Activated T-helper 2 cell treated with anti-CD3 and anti-CD28 coated beads, Interferon-gamma antibody, Interleukin-2, Interleukin-4, amounts not matched to agents 10 μg/mL and 5 μg/mL and 100 μg/mL, durations not matched to agents 14 hours and 24 hours and 36 hours (primary cell): ENCODE results near the gene KRT6A. TPM values are rescaled to one million over a fixed set of nuclear protein-coding genes. Genes with fewer than 3 reads are reported as not detected.

Experiments
- DNase-seq: peaks from one replicate; pipeline ENCODE4 v3.0.0; 2021; ENCODE audit warnings: low spot score
- H3K27ac Mint-ChIP-seq: one replicate; pipeline ENCODE4 v1.8.0; 2021; ENCODE audit warnings: mixed read lengths
- H3K27me3 Mint-ChIP-seq: one replicate; pipeline ENCODE4 v1.8.0; 2021; ENCODE audit warnings: low read depth, mixed read lengths
- H3K36me3 Mint-ChIP-seq: one replicate; pipeline ENCODE4 v1.8.0; 2021; ENCODE audit warnings: low read depth, mixed read lengths
- H3K4me1 Mint-ChIP-seq: one replicate; pipeline ENCODE4 v1.8.0; 2021; ENCODE audit warnings: low read depth, mixed read lengths
- H3K4me3 Mint-ChIP-seq: one replicate; pipeline ENCODE4 v1.8.0; 2021; ENCODE audit warnings: low read depth, mild to moderate bottlenecking, moderate library complexity, mixed read lengths
- H3K9me3 Mint-ChIP-seq: one replicate; pipeline ENCODE4 v1.8.0; 2021; ENCODE audit warnings: mixed read lengths
- intact Hi-C: fragments of 100-400 bp; cut with micrococcal nuclease; formaldehyde crosslinking; loops from one replicate; pipeline ENCODE4 v1.15.1; 2023
- total RNA-seq: library from RNA; stranded (reverse); gene quantifications from 2 replicates; pipeline ENCODE4 v1.2.3, GENCODE V29; 2022

The KRT6A gene
- total RNA-seq, result not detected in 2 replicates

DNA sequence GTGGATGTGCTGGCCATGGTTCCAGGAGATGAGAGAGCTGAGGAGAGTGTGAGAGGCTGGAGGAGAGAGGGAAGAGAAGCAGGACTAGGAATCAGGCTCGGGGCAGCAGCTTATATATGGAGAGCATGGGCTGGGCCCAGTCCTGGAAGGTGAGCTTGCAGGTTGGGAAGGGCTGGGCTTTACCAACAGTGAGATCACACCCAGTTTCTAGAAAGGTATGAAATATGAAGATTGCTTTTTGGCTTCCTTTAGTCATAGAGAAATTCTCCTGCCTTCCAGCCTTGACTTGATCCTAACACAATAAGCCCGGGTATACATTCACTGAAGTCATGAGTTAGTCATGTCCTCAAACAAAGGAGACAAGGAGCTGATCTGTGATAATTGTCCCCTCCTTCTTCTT lies at the start of gene KRT6A:
TSS of gene KRT6A (minus strand) at position 86 of the 400 bp plus-strand sequence. CDS start at position 17, 69 bp downstream.
- H3K9me3 Mint-ChIP-seq, result no peaks in the 10 kb centered on the region

GRCh38 chr12:52542157-52542556 lies 49.1 kb upstream of the KRT6A start:
- intact Hi-C loops, result no loop called here
- DNase-seq, result no peak
- H3K4me3 Mint-ChIP-seq, result no peak overlapping the region
- H3K4me1 Mint-ChIP-seq, result peaks cover 10% of the 10 kb centered on the region
- H3K36me3 Mint-ChIP-seq, result no peaks in the 10 kb centered on the region
- H3K27me3 Mint-ChIP-seq, result peaks cover 4% of the 10 kb centered on the region
- no peaks in the 10 kb centered on the region for H3K9me3 Mint-ChIP-seq
- no peak overlapping the region for H3K27ac Mint-ChIP-seq

More for the DNA sequence above, at the start of gene KRT6A:
- no peak for DNase-seq
- Mint-ChIP-seq H3K36me3 (no peaks in the 10 kb centered on the region), H3K4me3 (no peak within 1 kb of the TSS), H3K27ac (no peak within 1 kb of the TSS), H3K27me3 (peaks cover 7% of the 10 kb centered on the region), H3K4me1 (no peaks in the 10 kb centered on the region)
- intact Hi-C loops, result no loop called here

- no peak overlapping the region for H3K27ac Mint-ChIP-seq
- intact Hi-C loops, result no loop called here
Observed at GRCh38 chr12:52541709-52542108, 48.7 kb upstream of the KRT6A start.

DNA sequence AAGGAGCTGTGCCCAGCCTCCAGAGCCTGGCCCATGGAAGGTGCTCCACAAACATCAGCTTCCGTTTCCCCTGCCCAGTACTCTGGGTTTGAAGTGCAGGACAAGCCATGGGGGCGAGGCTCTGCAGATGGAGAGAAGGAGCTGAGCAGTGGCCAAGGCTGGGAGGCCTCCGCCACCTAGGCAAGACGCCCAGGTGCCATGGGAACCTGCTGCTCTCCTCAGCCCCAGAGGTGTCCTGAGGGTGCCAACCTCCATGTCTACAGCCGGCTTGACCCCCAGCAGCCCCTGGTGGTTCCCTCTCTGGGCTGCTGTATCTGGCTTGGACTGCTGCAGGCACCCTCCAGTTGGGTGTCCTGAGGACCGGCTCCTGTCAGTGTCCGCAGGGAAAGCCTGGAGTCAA lies 47.5 kb upstream of the KRT6A start:
- Mint-ChIP-seq H3K27ac (no peak overlapping the region), H3K9me3 (no peaks in the 10 kb centered on the region), H3K4me1 (peaks cover 10% of the 10 kb centered on the region), H3K27me3 (peaks cover 4% of the 10 kb centered on the region), H3K4me3 (no peak overlapping the region), H3K36me3 (no peaks in the 10 kb centered on the region)
- intact Hi-C loops, result no loop called here
- DNase-seq, result no peak

More at GRCh38 chr12:52541709-52542108, 48.7 kb upstream of the KRT6A start:
- H3K27me3 Mint-ChIP-seq, result peaks cover 4% of the 10 kb centered on the region
- H3K4me1 Mint-ChIP-seq, result peaks cover 10% of the 10 kb centered on the region
- no peak for DNase-seq
- H3K36me3 Mint-ChIP-seq, result no peaks in the 10 kb centered on the region
- no peak overlapping the region for H3K4me3 Mint-ChIP-seq
- no peaks in the 10 kb centered on the region for H3K9me3 Mint-ChIP-seq

DNA sequence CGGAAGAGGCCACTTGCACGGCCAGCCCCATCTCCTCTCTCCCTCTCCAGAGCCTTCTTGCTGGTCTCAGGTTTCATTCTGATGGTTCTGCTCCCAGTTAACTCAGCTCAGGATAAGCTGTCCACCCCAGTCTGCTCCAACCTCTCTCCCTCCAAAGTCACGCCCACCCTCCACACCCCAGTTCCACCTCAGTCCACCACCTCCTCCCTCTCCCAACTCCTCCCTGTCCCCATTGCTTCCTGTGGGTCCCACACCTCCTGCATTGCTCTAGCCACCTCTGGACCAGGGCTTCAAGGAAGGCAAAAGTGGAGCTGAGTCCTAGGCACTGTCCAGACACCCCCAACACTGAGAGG lies 46.7 kb upstream of the KRT6A start:
- no peaks in the 10 kb centered on the region for H3K36me3 Mint-ChIP-seq
- no peak overlapping the region for H3K4me3 Mint-ChIP-seq
- H3K27me3 Mint-ChIP-seq, result peaks cover 4% of the 10 kb centered on the region
- intact Hi-C loops, result no loop called here
- H3K27ac Mint-ChIP-seq, result no peak overlapping the region
- no peak for DNase-seq
- peaks cover 10% of the 10 kb centered on the region for H3K4me1 Mint-ChIP-seq
- no peaks in the 10 kb centered on the region for H3K9me3 Mint-ChIP-seq

GRCh38 chr12:52539083-52539820 lies 46.2 kb upstream of the KRT6A start:
- Mint-ChIP-seq H3K27ac (no peak overlapping the region), H3K36me3 (no peaks in the 10 kb centered on the region), H3K4me1 (peaks cover 10% of the 10 kb centered on the region), H3K4me3 (no peak overlapping the region), H3K9me3 (no peaks in the 10 kb centered on the region), H3K27me3 (peaks cover 4% of the 10 kb centered on the region)
- no peak for DNase-seq
- intact Hi-C loops, result no loop called here

GRCh38 chr12:52537101-52537500 lies 44.0 kb upstream of the KRT6A start:
- Mint-ChIP-seq H3K4me1 (no peaks in the 10 kb centered on the region), H3K4me3 (no peak overlapping the region), H3K27me3 (peaks cover 4% of the 10 kb centered on the region), H3K36me3 (no peaks in the 10 kb centered on the region), H3K9me3 (no peaks in the 10 kb centered on the region), H3K27ac (no peak overlapping the region)
- intact Hi-C loops, result no loop called here
- no peak for DNase-seq

DNA sequence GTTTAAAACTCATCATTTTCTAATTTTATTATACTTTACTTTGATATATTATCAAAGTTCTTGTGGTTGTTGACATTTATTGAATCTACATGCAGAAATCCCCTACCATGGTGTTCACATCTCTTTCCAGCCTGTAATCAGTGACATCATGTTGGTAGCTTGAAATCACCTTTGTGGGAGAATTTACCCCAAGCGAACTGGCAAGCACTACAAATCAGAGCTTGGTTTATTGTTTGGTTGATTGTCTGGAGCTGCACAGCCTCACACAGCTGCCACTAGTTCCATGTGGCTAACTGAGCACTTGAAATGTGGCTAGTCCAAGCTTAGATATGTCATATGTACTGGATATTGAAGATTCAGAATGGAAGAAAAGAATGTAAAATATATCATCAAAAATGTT lies 42.5 kb upstream of the KRT6A start:
- H3K4me3 Mint-ChIP-seq, result no peak overlapping the region
- no peaks in the 10 kb centered on the region for H3K9me3 Mint-ChIP-seq
- no peak for DNase-seq
- H3K27ac Mint-ChIP-seq, result no peak overlapping the region
- intact Hi-C loops, result no loop called here
- peaks cover 4% of the 10 kb centered on the region for H3K27me3 Mint-ChIP-seq
- H3K4me1 Mint-ChIP-seq, result no peaks in the 10 kb centered on the region
- H3K36me3 Mint-ChIP-seq, result no peaks in the 10 kb centered on the region

DNA sequence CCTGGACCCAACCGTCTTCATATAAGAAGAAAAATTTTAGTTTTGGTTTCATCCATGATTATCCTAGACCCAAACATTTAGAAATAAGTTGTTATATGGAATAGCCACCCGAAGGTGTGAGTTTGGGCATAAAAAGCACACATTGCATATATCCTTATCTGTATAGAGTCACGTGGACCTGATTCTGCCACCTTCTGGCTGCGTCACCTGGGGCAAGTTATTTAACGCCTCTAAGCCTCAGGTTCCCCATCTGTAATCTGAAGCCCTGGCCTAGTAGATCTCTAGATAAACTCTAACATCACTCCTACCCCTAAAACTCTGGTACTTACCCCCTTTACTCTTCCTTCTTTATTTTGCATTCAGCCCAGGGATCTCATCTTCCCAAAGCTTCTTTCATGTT lies 41.4 kb upstream of the KRT6A start:
- intact Hi-C loops, result no loop called here
- Mint-ChIP-seq H3K27me3 (peaks cover 4% of the 10 kb centered on the region), H3K27ac (no peak overlapping the region), H3K4me3 (no peak overlapping the region), H3K9me3 (no peaks in the 10 kb centered on the region), H3K36me3 (no peaks in the 10 kb centered on the region), H3K4me1 (no peaks in the 10 kb centered on the region)
- DNase-seq, result no peak

GRCh38 chr12:52533686-52534470 lies 40.8 kb upstream of the KRT6A start:
- Mint-ChIP-seq H3K27ac (no peak overlapping the region), H3K4me1 (no peaks in the 10 kb centered on the region), H3K27me3 (peaks cover 4% of the 10 kb centered on the region), H3K4me3 (no peak overlapping the region), H3K36me3 (no peaks in the 10 kb centered on the region), H3K9me3 (no peaks in the 10 kb centered on the region)
- DNase-seq, result no peak
- intact Hi-C loops, result no loop called here

- DNase-seq, result no peak
- Mint-ChIP-seq H3K9me3 (no peaks in the 10 kb centered on the region), H3K27ac (no peak overlapping the region), H3K4me3 (no peak overlapping the region), H3K4me1 (no peaks in the 10 kb centered on the region), H3K27me3 (no peaks in the 10 kb centered on the region), H3K36me3 (no peaks in the 10 kb centered on the region)
- intact Hi-C loops, result no loop called here
Observed at GRCh38 chr12:52532636-52533035, 39.6 kb upstream of the KRT6A start.

DNA sequence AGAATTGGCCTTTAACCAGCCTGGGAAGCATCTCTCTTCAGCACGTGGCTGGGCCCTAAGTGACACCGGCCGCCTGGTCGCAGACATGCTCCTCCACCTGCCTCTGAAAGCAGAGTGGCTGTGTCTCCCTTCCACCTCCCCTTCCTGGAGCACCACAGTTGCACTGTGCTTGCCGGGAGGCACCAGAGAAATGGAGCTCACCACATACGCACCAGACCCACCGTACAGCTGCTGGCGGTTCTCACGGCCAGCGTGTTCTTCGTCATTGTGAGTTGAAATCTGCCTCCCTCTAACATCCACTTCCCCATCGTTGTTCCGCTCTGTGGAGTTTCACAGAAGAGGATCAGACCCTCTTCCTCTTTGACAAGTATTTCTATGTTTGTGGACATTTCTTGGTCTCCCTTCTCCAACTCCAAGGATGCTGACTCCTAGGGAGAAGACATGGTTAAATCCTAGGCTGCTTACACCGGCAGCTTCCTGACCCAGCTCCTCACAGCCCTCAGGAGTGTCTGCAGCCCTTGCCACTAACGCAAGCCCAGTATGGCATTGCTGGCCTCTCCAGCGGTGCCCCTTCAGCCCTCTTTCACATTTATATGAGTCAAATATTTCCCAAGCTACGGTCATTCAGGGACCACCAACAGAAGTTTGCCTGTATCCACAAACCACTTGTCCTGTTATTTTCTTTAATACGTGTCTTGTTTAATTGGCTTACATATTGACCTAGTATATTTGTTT lies 38.7 kb upstream of the KRT6A start:
- no peak for DNase-seq
- Mint-ChIP-seq H3K9me3 (no peaks in the 10 kb centered on the region), H3K27ac (no peak overlapping the region), H3K36me3 (no peaks in the 10 kb centered on the region), H3K4me3 (no peak overlapping the region), H3K27me3 (no peaks in the 10 kb centered on the region), H3K4me1 (peaks cover 4% of the 10 kb centered on the region)
- intact Hi-C loops, result no loop called here

GRCh38 chr12:52530905-52531304 lies 37.8 kb upstream of the KRT6A start:
- Mint-ChIP-seq H3K4me3 (no peak overlapping the region), H3K27ac (no peak overlapping the region), H3K4me1 (peaks cover 5% of the 10 kb centered on the region), H3K36me3 (no peaks in the 10 kb centered on the region), H3K9me3 (no peaks in the 10 kb centered on the region), H3K27me3 (no peaks in the 10 kb centered on the region)
- intact Hi-C loops, result no loop called here
- DNase-seq, result no peak
